Stimulated activated effector memory CD8-positive, alpha-beta T cell treated with anti-CD3 and anti-CD28 coated beads, Interleukin-12 subunit alpha, Interleukin-12 subunit beta, amount 100 ng/mL, for 72 hours (primary cell): ENCODE data around the gene ENDOU.
A peak's percentile ranks its signal among the peaks of the same experiment; 100 is the strongest.

Experiments used
- ATAC-seq: fragments of 150-1000 bp; cut with Tn5 transposase; 2 replicates; pipeline ENCODE4 v1.10.0; 2021
- DNase-seq, 2 donors: peaks; one replicate each; pipeline ENCODE4 v3.0.0; 2021 to 2022; ENCODE audit warnings: low spot score in 2 of 2
- H3K27ac Mint-ChIP-seq: one replicate; pipeline ENCODE4 v1.8.0; 2022; ENCODE audit warnings: mild to moderate bottlenecking, mixed read lengths
- H3K36me3 Mint-ChIP-seq: one replicate; pipeline ENCODE4 v1.8.0; 2022; ENCODE audit warnings: mild to moderate bottlenecking, mixed read lengths
- H3K4me1 Mint-ChIP-seq: one replicate; pipeline ENCODE4 v1.8.0; 2022; ENCODE audit warnings: mixed read lengths
- H3K4me3 Mint-ChIP-seq: one replicate; pipeline ENCODE4 v1.8.0; 2022; ENCODE audit warnings: mild to moderate bottlenecking, mixed read lengths
- H3K9me3 Mint-ChIP-seq: one replicate; pipeline ENCODE4 v1.8.0; 2022; ENCODE audit warnings: mixed read lengths

Gene ENDOU

GRCh38 chr12:47750916-47751470 is 25.7 kb upstream of the ENDOU start:
- DNase-seq, result no peak
- Mint-ChIP-seq H3K9me3 (no peaks in the 10 kb centered on the region), H3K36me3 (no peaks in the 10 kb centered on the region), H3K4me3 (no peak overlapping the region), H3K4me1 (peaks cover 22% of the 10 kb centered on the region), H3K27ac (no peak overlapping the region)
- no peak for ATAC-seq

- Mint-ChIP-seq H3K4me3 (no peak overlapping the region), H3K36me3 (no peaks in the 10 kb centered on the region), H3K27ac (peak overlapping the region; percentile 68), H3K9me3 (no peaks in the 10 kb centered on the region), H3K4me1 (peaks cover 16% of the 10 kb centered on the region)
- ATAC-seq (no peak), DNase-seq (no peak)
These were observed 25.0 kb upstream of the ENDOU start for GRCh38 chr12:47750229-47750798.

DNA sequence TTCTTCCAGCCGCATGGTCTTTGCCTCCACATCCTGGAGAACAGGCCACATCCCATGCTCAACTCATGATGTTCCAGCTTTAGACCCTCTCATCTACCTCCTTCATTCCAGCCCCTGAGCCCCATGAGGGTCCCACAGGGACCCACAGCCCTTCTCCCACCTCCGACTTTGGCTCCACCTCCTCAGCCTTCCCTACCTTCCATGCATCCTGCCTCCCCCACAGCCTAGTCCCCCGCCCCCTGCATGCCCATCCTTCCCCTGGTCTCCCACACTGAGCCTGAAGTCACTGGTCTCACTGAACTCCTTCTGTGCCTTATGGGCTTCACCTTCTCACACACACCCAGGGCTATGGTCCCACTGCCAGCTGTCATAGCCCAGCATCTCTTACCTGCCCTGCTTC is 23.6 kb upstream of the ENDOU start:
- ATAC-seq (no peak), DNase-seq (no peak)
- Mint-ChIP-seq H3K27ac (peak overlapping the region; percentile 29), H3K4me3 (no peak overlapping the region), H3K36me3 (no peaks in the 10 kb centered on the region), H3K9me3 (no peaks in the 10 kb centered on the region), H3K4me1 (peaks cover 8% of the 10 kb centered on the region)

DNA sequence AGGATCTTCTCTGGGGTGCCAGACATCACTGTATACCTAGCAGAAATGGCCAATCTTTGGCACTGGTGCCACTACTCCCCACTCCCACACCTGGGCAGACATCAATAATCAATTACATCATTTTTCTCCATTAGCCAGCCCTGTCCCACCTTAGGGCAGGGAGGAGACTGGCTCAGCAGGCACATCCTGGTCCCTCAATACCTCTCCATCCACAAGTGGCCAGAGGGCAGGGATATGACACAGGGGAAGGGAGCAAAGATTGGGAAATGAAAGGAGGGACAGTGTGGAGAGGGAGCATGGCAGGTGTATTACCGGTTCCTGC is 23.2 kb upstream of the ENDOU start:
- Mint-ChIP-seq H3K36me3 (no peaks in the 10 kb centered on the region), H3K27ac (no peak overlapping the region), H3K4me3 (no peak overlapping the region), H3K4me1 (peaks cover 9% of the 10 kb centered on the region), H3K9me3 (no peaks in the 10 kb centered on the region)
- no peak for DNase-seq
- ATAC-seq, result no peak

- no peak for ATAC-seq
- no peak overlapping the region for H3K27ac Mint-ChIP-seq
These were observed 22.6 kb upstream of the ENDOU start for GRCh38 chr12:47747596-47748506.

DNA sequence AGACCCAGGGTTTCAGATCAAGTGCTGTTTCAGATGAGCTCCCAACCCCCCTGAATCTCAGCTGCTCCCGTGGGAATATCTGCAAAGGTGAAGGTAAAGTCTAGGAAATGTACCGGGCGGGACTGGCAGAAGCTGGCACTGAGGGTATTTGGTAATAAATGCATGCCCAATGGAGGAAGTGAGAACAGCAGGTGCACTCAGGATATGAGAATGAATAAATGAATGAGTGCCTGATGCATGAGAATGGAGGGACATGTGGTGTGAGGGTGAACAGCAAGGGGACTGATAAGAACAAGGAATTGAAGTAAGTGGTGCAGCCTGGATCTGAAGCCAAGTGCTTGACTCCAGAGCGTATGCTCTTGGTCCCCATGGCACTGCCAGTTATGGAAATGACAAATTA is 21.8 kb upstream of the ENDOU start:
- DNase-seq, result no peak
- Mint-ChIP-seq H3K4me1 (peaks cover 13% of the 10 kb centered on the region), H3K27ac (no peak overlapping the region), H3K36me3 (no peaks in the 10 kb centered on the region), H3K9me3 (no peaks in the 10 kb centered on the region), H3K4me3 (no peak overlapping the region)
- ATAC-seq, result no peak

More at GRCh38 chr12:47747596-47748506, 22.6 kb upstream of the ENDOU start:
- Mint-ChIP-seq H3K9me3 (no peaks in the 10 kb centered on the region), H3K4me1 (peaks cover 8% of the 10 kb centered on the region), H3K36me3 (no peaks in the 10 kb centered on the region), H3K4me3 (no peak overlapping the region)
- no peak for DNase-seq

GRCh38 chr12:47746523-47746922 is 21.2 kb upstream of the ENDOU start:
- no peaks in the 10 kb centered on the region for H3K9me3 Mint-ChIP-seq
- no peak for ATAC-seq
- peaks cover 16% of the 10 kb centered on the region for H3K4me1 Mint-ChIP-seq
- H3K4me3 Mint-ChIP-seq, result no peak overlapping the region
- no peak for DNase-seq
- H3K36me3 Mint-ChIP-seq, result peaks cover under 1% of the 10 kb centered on the region
- H3K27ac Mint-ChIP-seq, result no peak overlapping the region

DNA sequence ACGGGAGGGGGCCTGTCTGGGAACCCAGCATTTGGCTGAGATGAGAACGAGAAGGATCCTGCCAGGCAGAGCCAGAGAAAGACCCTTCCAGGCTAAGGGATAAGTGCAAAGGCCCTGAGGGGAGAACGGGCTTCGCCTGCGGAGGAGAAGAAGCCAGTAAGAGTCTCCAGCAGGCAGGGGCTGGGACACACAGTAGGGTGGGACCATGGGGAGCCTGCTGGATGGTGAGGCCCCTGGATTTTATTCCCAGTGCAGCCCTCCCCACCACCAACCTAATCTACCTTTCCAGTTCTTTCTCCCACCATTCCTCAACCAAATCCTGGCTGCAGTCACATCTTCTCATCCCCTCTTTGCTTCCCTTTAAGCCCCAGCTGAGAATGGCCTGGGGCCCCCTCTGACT is 20.8 kb upstream of the ENDOU start:
- Mint-ChIP-seq H3K36me3 (peaks cover 5% of the 10 kb centered on the region), H3K9me3 (no peaks in the 10 kb centered on the region), H3K27ac (no peak overlapping the region), H3K4me1 (peaks cover 20% of the 10 kb centered on the region), H3K4me3 (no peak overlapping the region)
- ATAC-seq, result no peak
- DNase-seq, result no peak

GRCh38 chr12:47745485-47746041 is 20.3 kb upstream of the ENDOU start:
- peaks cover 6% of the 10 kb centered on the region for H3K36me3 Mint-ChIP-seq
- no peaks in the 10 kb centered on the region for H3K9me3 Mint-ChIP-seq
- H3K4me1 Mint-ChIP-seq, result peaks cover 25% of the 10 kb centered on the region
- H3K27ac Mint-ChIP-seq, result no peak overlapping the region
- ATAC-seq, result no peak
- no peak for DNase-seq
- no peak overlapping the region for H3K4me3 Mint-ChIP-seq

DNA sequence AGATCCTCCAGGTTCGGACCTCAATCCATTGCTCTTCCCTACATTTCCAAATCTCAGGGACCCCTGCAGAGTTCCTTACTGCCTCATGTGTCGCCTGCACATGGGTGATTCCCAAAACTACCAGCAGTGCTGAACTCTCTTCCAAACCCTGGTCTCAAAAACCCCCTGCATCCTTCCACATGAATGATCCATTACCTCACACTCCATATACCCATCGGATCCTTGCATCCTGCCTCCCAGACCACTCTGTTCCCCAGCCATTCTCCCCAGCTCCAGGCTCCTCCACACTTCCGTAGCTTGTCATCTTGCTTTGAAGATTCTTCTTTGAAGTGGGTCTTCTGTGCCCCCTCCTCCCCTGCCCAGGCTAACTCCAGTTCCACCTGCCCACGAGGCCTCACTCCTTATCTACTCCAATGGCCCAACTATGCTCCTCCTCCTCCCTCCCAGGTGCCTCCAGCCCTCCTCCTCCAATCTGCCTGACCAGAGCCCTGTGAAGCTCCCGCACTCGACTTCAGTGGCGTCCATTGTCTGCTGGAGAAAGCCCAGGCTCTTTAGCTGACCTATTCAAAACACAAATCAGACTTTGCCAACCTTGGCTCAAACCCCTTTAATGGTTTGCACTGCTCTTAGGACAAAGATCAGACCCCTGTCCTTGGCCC is 19.6 kb upstream of the ENDOU start:
- Mint-ChIP-seq H3K27ac (no peak overlapping the region), H3K9me3 (no peaks in the 10 kb centered on the region), H3K36me3 (peaks cover 6% of the 10 kb centered on the region), H3K4me1 (peaks cover 32% of the 10 kb centered on the region), H3K4me3 (no peak overlapping the region)
- DNase-seq (no peak), ATAC-seq (no peak)

DNA sequence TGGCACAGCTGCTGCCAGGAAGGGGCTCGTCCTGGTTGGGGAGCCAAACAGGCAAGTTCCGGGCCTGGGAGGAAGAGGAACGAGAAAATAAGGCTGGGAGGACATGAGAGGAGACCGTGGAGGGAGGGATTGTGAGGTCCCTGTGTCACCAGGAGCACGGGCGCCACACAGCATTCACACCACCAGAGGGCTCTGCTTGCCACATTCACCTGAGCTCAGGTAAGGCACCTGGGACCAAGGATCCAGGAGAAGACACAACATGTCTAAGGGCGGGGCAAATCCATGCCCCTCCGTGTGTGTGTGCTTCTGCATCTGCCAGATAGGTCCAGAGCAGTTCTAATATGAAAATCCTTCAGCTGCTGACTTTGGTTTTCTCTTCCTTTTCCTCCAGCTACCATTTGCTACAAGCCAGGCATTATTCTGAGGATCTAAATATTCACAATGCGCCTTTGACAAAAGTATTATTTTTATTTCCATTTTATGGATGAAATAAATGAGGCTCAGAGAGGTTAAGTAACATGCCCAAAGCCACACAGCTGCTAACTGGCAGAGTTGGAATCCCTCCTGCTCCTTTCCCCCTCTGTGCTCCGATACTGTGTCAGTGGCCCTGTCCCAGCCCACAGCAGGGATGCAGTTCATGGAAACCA is 18.8 kb upstream of the ENDOU start:
- no peak overlapping the region for H3K4me3 Mint-ChIP-seq
- DNase-seq, result no peak
- H3K36me3 Mint-ChIP-seq, result peaks cover 6% of the 10 kb centered on the region
- H3K4me1 Mint-ChIP-seq, result peaks cover 40% of the 10 kb centered on the region
- peak overlapping the region; percentile 73 for H3K27ac Mint-ChIP-seq
- ATAC-seq, result no peak
- no peaks in the 10 kb centered on the region for H3K9me3 Mint-ChIP-seq

GRCh38 chr12:47743311-47743860 is 18.1 kb upstream of the ENDOU start:
- ATAC-seq (no peak), DNase-seq (no peak)
- Mint-ChIP-seq H3K9me3 (no peaks in the 10 kb centered on the region), H3K27ac (peak overlapping the region; percentile 73), H3K36me3 (peaks cover 6% of the 10 kb centered on the region), H3K4me1 (peaks cover 41% of the 10 kb centered on the region), H3K4me3 (no peak overlapping the region)

- Mint-ChIP-seq H3K36me3 (peaks cover 6% of the 10 kb centered on the region), H3K27ac (no peak overlapping the region), H3K9me3 (no peaks in the 10 kb centered on the region), H3K4me3 (no peak overlapping the region), H3K4me1 (peaks cover 41% of the 10 kb centered on the region)
- DNase-seq (peak; percentile 75 to 90), ATAC-seq (peak; percentile 44)
These were observed 17.0 kb upstream of the ENDOU start for GRCh38 chr12:47742253-47742825.

GRCh38 chr12:47741340-47741703 is 16.0 kb upstream of the ENDOU start:
- H3K4me3 Mint-ChIP-seq, result peak overlapping the region; percentile 40
- no peaks in the 10 kb centered on the region for H3K9me3 Mint-ChIP-seq
- H3K27ac Mint-ChIP-seq, result peak overlapping the region; percentile 81
- DNase-seq (peak in 1 of 2 donors; percentile 70), ATAC-seq (peak; percentile 85)
- peaks cover 6% of the 10 kb centered on the region for H3K36me3 Mint-ChIP-seq
- peaks cover 41% of the 10 kb centered on the region for H3K4me1 Mint-ChIP-seq
